Measurements from ENCODE around the gene TTLL13.

- no peak for TF ChIP-seq CTCF (conservative IDR thresholded peaks at IDR 0.05; ENCODE audit: low read length)
- no peak for TF ChIP-seq EZH2phosphoT487 (IDR thresholded peaks at IDR 0.05; ENCODE audit: borderline replicate concordance, low read depth, low read length)
Measured at GRCh38 chr15:90240856-90241255, 8.5 kb upstream of the TTLL13 start.

Measured in OCI-LY7 (cell line).